Panc1 (cell line): ENCODE data around the gene C19orf33. TPM values are rescaled to one million over a fixed set of nuclear protein-coding genes. Genes with fewer than 3 reads are reported as not detected.

Experiments
- ATAC-seq: fragments of 200-7000 bp; cut with Tn5 transposase; 2 replicates; pipeline ENCODE4 v1.9.1; 2020; ENCODE audit warnings: mild to moderate bottlenecking, moderate library complexity
- BruUV-seq: library from RNA; stranded (reverse); fragments of 400-500 nt; replicated peaks from 2 replicates; lab custom pipeline; 2021; lab: Mats Ljungman, UMichigan
- CTCF ChIA-PET: fragments of 300-600 bp; sonication (Branson Sonifier 250); formaldehyde crosslinking; loops from one replicate; lab custom pipeline; 2022; ENCODE audit warnings: antibody characterized with exemption; lab: Charles Lee
- POLR2A ChIA-PET: fragments of 300-600 bp; sonication (Branson Sonifier 250); formaldehyde crosslinking; loops from one replicate; lab custom pipeline; 2022; ENCODE audit warnings: antibody characterized with exemption; lab: Charles Lee
- DNase-seq: peaks from one replicate; pipeline ENCODE4 v3.0.0-alpha.2; 2010; ENCODE audit warnings: low read depth, low spot score
- H3K27ac ChIP-seq: 2 replicates; pipeline ENCODE4 v1.5.1; 2011; ENCODE audit warnings: mild to moderate bottlenecking, low read length, inconsistent platforms
- H3K27me3 ChIP-seq: fragments of 200-500 bp; sonication (Bioruptor generic); 2 replicates; pipeline ENCODE4 v1.6.0; 2014; ENCODE audit warnings: low read length, inconsistent platforms; ENCODE audit not compliant: control insufficient read depth, insufficient read depth
- H3K36me3 ChIP-seq: fragments of 200-500 bp; sonication (Bioruptor generic); 2 replicates; pipeline ENCODE4 v1.5.1; 2014; ENCODE audit warnings: inconsistent platforms, mild to moderate bottlenecking, low read length, moderate library complexity; ENCODE audit not compliant: control insufficient read depth, insufficient read depth
- H3K4me1 ChIP-seq: 2 replicates; pipeline ENCODE4 v1.5.1; 2011; ENCODE audit warnings: inconsistent platforms, mild to moderate bottlenecking, low read length, moderate library complexity; ENCODE audit not compliant: control insufficient read depth, insufficient read depth
- H3K4me3 ChIP-seq, 2 experiments: 2 replicates each; pipeline ENCODE4 v1.5.1; 2011 to 2012; ENCODE audit warnings: low read depth in 2 of 2, low read length in 2 of 2, mild to moderate bottlenecking in 2 of 2, inconsistent platforms in 1 of 2, moderate library complexity in 1 of 2
- H3K9me3 ChIP-seq: fragments of 200-500 bp; sonication (Bioruptor generic); 2 replicates; pipeline ENCODE4 v1.5.1; 2014; ENCODE audit warnings: low read depth, mild to moderate bottlenecking, inconsistent platforms, low read length, moderate library complexity; ENCODE audit not compliant: control insufficient read depth, insufficient read depth
- POLR2AphosphoS5 ChIP-seq: IDR thresholded peaks from 2 replicates; pipeline ENCODE4 v1.6.1; 2012; ENCODE audit warnings: mild to moderate bottlenecking, low read depth, low read length, moderate library complexity
- SIN3A ChIP-seq: IDR thresholded peaks from 2 replicates; pipeline ENCODE4 v1.6.1; 2012; ENCODE audit warnings: low read depth, mild to moderate bottlenecking, low read length, moderate library complexity, borderline replicate concordance; ENCODE audit not compliant: insufficient read depth
- TCF7L2 ChIP-seq: IDR thresholded peaks from 2 replicates; pipeline ENCODE4 v1.6.1; 2011; ENCODE audit warnings: mild to moderate bottlenecking, low read depth, low read length, inconsistent platforms
- in situ Hi-C: cut with HindIII; loops from 2 replicates; pipeline ENCODE4 v1.10.0; 2016; ENCODE audit warnings: low sequenced_read_pairs, low pct_unique_long_range_greater_than_20kb
- intact Hi-C: fragments of 100-400 bp; cut with micrococcal nuclease; formaldehyde crosslinking; loops from one replicate; pipeline ENCODE4 v1.10.0; 2022; ENCODE audit not compliant: unreplicated experiment
- total RNA-seq: library from RNA; stranded (reverse); gene quantifications from one replicate; pipeline ENCODE4 v1.2.1, GENCODE V29; 2021; ENCODE audit not compliant: unreplicated experiment
- TF ChIP-seq, protein P1 (sequence below), 2 experiments: IDR thresholded peaks; 2 replicates each; pipeline ENCODE4 v1.6.1; 2011 to 2012; ENCODE audit warnings: low read depth in 2 of 2, control low read depth in 1 of 2, low read length in 1 of 2, mild to moderate bottlenecking in 1 of 2, moderate library complexity in 1 of 2; ENCODE audit not compliant: insufficient read depth in 1 of 2
- TF ChIP-seq, protein P2 (sequence below): fragments of 450-650 bp; IDR thresholded peaks from 2 replicates; pipeline ENCODE4 v1.5.1; 2017; ENCODE audit warnings: mild to moderate bottlenecking

C19orf33 gene
- total RNA-seq, 1 experiment from 2014 or later: 201 TPM

DNA sequence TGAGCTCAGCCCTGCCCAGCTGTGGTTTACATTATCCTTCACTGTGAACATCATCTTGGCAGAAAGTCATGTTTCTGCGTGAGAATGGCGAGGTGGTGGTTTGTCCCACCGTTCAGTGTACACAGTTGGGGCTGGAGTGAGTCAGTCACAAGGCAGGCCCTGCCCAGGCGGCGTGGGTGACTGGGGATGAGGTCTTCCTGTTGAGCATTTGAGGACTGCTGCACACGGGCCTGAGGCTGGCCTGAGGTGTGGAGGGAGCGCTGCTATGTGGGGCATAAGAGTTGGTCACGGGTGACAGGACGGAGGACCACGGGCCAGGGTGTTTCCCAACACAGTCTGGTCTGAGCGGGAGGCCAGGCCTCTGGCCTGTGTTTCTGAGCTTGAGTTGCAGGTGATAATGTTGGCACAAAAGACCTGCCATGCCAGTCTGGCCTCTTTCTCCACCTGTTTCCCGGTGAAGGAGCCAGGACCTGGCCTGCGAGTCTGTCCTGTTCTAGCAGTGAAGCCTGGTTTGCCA is 13.4 kb upstream of the C19orf33 start:
- H3K9me3 ChIP-seq: no peaks in the 10 kb centered on the region
- in situ Hi-C loops: no loop called here
- no peaks in the 10 kb centered on the region for H3K27me3 ChIP-seq
- H3K4me3 ChIP-seq: no peak overlapping the region
- ChIA-PET POLR2A (no interaction called here), CTCF (no interaction called here)
- peaks cover 13% of the 10 kb centered on the region for H3K36me3 ChIP-seq
- TF ChIP-seq, protein P1, sequence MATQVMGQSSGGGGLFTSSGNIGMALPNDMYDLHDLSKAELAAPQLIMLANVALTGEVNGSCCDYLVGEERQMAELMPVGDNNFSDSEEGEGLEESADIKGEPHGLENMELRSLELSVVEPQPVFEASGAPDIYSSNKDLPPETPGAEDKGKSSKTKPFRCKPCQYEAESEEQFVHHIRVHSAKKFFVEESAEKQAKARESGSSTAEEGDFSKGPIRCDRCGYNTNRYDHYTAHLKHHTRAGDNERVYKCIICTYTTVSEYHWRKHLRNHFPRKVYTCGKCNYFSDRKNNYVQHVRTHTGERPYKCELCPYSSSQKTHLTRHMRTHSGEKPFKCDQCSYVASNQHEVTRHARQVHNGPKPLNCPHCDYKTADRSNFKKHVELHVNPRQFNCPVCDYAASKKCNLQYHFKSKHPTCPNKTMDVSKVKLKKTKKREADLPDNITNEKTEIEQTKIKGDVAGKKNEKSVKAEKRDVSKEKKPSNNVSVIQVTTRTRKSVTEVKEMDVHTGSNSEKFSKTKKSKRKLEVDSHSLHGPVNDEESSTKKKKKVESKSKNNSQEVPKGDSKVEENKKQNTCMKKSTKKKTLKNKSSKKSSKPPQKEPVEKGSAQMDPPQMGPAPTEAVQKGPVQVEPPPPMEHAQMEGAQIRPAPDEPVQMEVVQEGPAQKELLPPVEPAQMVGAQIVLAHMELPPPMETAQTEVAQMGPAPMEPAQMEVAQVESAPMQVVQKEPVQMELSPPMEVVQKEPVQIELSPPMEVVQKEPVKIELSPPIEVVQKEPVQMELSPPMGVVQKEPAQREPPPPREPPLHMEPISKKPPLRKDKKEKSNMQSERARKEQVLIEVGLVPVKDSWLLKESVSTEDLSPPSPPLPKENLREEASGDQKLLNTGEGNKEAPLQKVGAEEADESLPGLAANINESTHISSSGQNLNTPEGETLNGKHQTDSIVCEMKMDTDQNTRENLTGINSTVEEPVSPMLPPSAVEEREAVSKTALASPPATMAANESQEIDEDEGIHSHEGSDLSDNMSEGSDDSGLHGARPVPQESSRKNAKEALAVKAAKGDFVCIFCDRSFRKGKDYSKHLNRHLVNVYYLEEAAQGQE (IDR thresholded peaks at IDR 0.05; ENCODE audit: insufficient read depth in 1 of 2, low read depth in 2 of 2, low read length in 1 of 2): no peak
- TF ChIP-seq SIN3A (no peak), POLR2AphosphoS5 (no peak), TCF7L2 (no peak)
- TF ChIP-seq, protein P2, sequence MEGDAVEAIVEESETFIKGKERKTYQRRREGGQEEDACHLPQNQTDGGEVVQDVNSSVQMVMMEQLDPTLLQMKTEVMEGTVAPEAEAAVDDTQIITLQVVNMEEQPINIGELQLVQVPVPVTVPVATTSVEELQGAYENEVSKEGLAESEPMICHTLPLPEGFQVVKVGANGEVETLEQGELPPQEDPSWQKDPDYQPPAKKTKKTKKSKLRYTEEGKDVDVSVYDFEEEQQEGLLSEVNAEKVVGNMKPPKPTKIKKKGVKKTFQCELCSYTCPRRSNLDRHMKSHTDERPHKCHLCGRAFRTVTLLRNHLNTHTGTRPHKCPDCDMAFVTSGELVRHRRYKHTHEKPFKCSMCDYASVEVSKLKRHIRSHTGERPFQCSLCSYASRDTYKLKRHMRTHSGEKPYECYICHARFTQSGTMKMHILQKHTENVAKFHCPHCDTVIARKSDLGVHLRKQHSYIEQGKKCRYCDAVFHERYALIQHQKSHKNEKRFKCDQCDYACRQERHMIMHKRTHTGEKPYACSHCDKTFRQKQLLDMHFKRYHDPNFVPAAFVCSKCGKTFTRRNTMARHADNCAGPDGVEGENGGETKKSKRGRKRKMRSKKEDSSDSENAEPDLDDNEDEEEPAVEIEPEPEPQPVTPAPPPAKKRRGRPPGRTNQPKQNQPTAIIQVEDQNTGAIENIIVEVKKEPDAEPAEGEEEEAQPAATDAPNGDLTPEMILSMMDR: no peak
- ATAC-seq: peak; percentile 42
- intact Hi-C loops: no loop called here
- no TSS peak for BruUV-seq
- H3K4me1 ChIP-seq: peaks cover 33% of the 10 kb centered on the region
- DNase-seq: no peak
- H3K27ac ChIP-seq: peak overlapping the region; percentile 32

DNA sequence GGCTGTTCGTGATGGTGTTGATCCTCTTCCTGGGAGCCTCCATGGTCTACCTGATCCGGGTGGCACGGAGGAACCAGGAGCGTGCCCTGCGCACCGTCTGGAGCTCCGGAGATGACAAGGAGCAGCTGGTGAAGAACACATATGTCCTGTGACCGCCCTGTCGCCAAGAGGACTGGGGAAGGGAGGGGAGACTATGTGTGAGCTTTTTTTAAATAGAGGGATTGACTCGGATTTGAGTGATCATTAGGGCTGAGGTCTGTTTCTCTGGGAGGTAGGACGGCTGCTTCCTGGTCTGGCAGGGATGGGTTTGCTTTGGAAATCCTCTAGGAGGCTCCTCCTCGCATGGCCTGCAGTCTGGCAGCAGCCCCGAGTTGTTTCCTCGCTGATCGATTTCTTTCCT is 12.2 kb upstream of the C19orf33 start:
- CTCF ChIA-PET: no interaction called here
- Histone ChIP-seq H3K9me3 (no peaks in the 10 kb centered on the region), H3K36me3 (peaks cover 13% of the 10 kb centered on the region), H3K27me3 (no peaks in the 10 kb centered on the region), H3K4me1 (peaks cover 36% of the 10 kb centered on the region), H3K27ac (peak overlapping the region; percentile 32), H3K4me3 (no peak overlapping the region)
- POLR2A ChIA-PET: no interaction called here
- intact Hi-C loops: no loop called here
- TSS peak; percentile 91 for BruUV-seq
- DNase-seq (no peak), ATAC-seq (0 out of 2 replicates have a peak, but pooled peaks have one; percentile 14)
- TF ChIP-seq, protein P2: no peak
- TF ChIP-seq, protein P1 (IDR thresholded peaks at IDR 0.05; ENCODE audit: insufficient read depth in 1 of 2, low read depth in 2 of 2, low read length in 1 of 2): no peak
- TF ChIP-seq TCF7L2: no peak
- TF ChIP-seq SIN3A: no peak
- TF ChIP-seq POLR2AphosphoS5: no peak
- in situ Hi-C loops: no loop called here
